Measurements from ENCODE around the gene CMC4. TPM values are rescaled to one million over a fixed set of nuclear protein-coding genes. Genes with fewer than 3 reads are reported as not detected.

The CMC4 gene
- total and polyA plus RNA-seq, 9 of the 15 experiments (the other 6 are each of a cell fraction or from before 2014, with no cell fraction given) = 3.5 to 16.9 (median 8.2) TPM

GRCh38 chrX:155026727-155027508 lies 44.0 kb downstream of the CMC4 start, which contains the start of gene FUNDC2 (continued):
- 0 out of 2 replicates have a peak, but pooled peaks have one; percentile 48 for TF ChIP-seq AFF4 (CRISPR knock-in tag; IDR thresholded peaks at IDR 0.05)
- TF ChIP-seq MLX (CRISPR knock-in tag; conservative IDR thresholded peaks at IDR 0.05) = no peak
- TF ChIP-seq ETS2 (tag; IDR thresholded peaks at IDR 0.05; ENCODE audit: borderline replicate concordance, poor library complexity, severe bottlenecking) = no peak
- no peak for TF ChIP-seq HEY1 (CRISPR knock-in tag; IDR thresholded peaks at IDR 0.05; ENCODE audit: borderline replicate concordance)
- TF ChIP-seq HMGN3 (IDR thresholded peaks at IDR 0.05; ENCODE audit: borderline replicate concordance, extremely low read depth, insufficient read length, low read depth, low read length) = peak; percentile 90
- TF ChIP-seq ZNF384 (IDR thresholded peaks at IDR 0.05; ENCODE audit: low read depth, low read length) = no peak
- no peak; the same call in 1 of the 2 replicates for TF ChIP-seq TCF7L2 (IDR thresholded peaks at IDR 0.05; ENCODE audit: low read depth, low read length)
- no peak; the same call in 1 of the 2 replicates for TF ChIP-seq TCF3 (CRISPR knock-in tag; IDR thresholded peaks at IDR 0.05)
- no peak for TF ChIP-seq IRF2 (CRISPR knock-in tag; IDR thresholded peaks at IDR 0.05)
- TF ChIP-seq SRSF3 (IDR thresholded peaks at IDR 0.05; ENCODE audit: insufficient read depth, low read length) = no peak
- peak; percentile 87 for TF ChIP-seq MAX (CRISPR knock-in tag; IDR thresholded peaks at IDR 0.05)
- no peak for TF ChIP-seq U2AF2 (optimal IDR thresholded peaks at IDR 0.05; ENCODE audit: low read depth, low read length)
- no peak for TF ChIP-seq RFX5 (IDR thresholded peaks at IDR 0.05; ENCODE audit: low read depth, low read length)
- TF ChIP-seq BHLHE40 (IDR thresholded peaks at IDR 0.05; ENCODE audit: low read length) = peak; percentile 84
- no peak for TF ChIP-seq PREB (CRISPR knock-in tag; IDR thresholded peaks at IDR 0.05)
- no peak for TF ChIP-seq HINFP (tag; conservative IDR thresholded peaks at IDR 0.05; ENCODE audit: low read depth)
- peak in 1 of 2 experiments; percentile 73; a peak in 2 of 4 replicates for TF ChIP-seq HDAC1 (IDR thresholded peaks at IDR 0.05)
- peak; percentile 93 for TF ChIP-seq CREM (IDR thresholded peaks at IDR 0.05; ENCODE audit: low read depth)
